T-helper 22 cell (primary cell): ENCODE data around the gene BRAP.
"Not testable (repeated sequence)": the region's sequence is repeated elsewhere in the genome, so short reads cannot be mapped to it uniquely, and the experiment has no call there.

Experiments used
- DNase-seq: peaks from one replicate; pipeline ENCODE4 v3.0.0-alpha.2; 2020; ENCODE audit warnings: low read depth

The BRAP gene

DNA sequence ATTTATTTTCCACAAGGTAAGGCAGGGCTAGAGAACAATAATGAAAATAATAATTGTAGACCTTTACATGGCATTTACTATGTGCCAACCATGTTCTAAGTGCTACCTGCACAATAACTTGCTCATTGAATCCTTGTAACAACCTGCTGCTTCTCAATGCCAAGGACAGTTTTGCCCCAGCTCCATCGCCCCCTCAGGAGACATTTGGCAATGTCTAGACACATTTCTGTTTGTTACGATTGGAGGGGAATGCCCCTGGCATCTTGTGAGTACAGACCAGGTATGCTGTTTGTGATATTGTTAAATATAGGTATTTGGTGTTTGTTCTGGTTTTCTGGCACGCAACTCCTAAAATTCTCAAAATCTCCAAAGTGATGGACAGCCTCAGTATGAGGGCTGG is 78.5 kb downstream of the BRAP start:
- no peak for DNase-seq

DNA sequence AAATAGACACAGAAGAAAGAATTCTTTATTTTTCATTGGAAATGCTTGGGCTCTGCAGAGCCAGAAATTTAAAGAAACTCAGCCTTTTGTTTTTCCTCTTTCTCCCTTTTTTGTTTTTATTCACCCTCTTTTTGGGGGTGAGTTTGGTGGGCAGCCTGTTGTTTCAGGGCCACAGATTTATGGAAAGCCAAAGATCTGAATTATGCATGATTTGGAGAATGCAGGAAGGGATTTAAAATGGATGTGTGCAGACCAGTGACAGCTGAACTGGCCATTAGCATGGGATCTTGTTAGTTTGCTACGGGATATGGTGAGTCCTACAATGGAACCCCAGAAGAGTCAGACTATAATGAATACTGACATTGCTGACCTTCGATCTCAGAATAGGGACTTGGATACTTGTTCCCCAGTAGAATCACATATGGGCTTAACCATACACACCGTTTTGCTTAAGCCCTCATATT is 79.0 kb downstream of the BRAP start:
- DNase-seq: no peak

DNA sequence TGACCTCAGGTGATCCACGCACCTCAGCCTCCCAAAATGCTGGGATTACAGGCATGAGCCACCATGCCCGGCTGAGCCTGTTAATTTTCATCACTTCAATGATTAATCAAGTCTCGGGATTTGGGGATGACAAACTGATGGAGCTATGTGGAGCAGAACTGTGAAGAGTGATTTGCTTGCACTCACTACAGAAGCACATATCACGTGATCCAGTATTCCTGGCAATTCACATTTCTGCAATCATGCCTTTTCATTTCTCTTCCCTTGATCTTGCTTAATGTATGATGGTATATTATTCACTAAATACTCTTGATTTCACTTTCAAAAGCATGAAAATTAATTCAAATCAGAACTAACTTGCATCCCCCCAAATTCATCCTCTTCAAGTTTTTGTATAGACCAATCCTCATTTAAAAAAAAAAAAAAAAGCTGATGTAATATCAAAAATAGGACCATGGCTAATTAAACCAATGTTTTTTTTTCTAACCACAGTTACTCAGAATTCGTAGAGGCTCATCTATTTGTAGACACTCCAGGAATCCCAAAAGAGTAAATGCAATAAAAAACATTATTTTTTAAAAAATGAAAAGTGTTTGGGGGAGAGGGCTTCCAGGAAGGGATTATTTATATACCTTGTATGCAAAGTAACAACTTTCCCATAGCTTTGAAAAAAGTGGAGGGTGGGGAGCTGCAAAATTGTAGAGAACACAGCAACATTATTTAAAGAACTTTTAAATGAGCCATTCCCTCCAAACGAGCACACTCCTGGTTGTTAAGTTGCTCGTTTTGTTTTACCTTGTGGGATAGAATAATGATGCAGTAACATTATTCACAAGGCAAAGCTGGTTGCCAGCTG is 79.6 kb downstream of the BRAP start:
- no peak for DNase-seq

DNA sequence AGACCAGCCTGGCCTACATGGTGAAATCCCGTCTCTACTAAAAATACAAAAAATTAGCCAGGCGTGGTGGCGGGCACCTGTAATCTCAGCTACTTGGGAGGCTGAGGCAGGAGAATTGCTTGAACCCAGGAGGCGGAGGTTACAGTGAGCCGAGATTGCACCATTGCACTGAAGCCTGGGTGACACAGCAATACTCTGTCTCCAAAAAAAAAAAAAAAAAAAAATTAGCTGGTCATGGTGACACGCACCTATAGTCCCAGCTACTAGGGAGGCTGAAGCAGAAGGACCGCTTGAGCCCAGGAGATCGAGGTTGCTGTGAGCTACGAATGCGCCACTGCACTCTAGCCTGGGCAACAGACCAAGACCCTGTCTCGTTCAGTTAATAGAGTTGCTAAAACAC is 82.9 kb downstream of the BRAP start:
- DNase-seq: not testable (repeated sequence)

DNA sequence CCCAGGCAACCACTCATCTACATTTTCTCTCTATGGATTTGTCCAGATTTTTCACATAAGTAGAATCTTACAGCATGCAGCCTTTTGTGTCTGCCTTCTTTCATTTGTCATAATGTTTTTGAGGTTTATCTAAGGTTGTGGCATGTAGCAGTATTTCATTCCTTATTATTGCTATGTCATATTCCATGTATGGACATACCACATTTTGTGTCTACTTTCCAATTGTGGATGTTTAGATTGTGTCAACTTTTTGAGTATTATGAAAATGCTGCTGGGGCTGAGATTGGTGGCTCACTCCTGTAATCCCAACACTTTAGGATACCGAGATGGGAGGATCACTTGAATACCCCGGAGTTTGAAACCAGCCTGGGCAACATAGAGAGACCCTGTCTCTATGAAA is 83.4 kb downstream of the BRAP start:
- DNase-seq: no peak

DNA sequence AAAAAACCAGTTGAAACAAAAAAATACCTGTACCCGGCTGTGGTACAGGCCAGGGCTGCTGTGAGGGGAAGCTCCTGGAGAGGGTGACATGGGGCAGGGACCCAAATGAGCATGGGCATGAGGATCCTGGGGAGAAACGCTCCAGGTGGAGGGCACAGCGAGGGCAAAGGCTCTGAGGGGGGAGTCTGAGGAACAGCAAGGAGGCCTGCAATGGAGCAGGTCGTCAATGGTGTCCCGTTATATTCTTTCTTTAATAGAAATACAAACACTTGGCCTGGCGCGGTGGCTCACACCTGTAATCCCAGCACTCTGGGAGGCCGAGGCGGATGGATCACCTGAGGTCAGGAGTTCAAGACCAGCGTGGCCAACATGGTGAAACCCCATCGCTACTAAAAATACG is 84.8 kb downstream of the BRAP start:
- not testable (repeated sequence) for DNase-seq

DNA sequence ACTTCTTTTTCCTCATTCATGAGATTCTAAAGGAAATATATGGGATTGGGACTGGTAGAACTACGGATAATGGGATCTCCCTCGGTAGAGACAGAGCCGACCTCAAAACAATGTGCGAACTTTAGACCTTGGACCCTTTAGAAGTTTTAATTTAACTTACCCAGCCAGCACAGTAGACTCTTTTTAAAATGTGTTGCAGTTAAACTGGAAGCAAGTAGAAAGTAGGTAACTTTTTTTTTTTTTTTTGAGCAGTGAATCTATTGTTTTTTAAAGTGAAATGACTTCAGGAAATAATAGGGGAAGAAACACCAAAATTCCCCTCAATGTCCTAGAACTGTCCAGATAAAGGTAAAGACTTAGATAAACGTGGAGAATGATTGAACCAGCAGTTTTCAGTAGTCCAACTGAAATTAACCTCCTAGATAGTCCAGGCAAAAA is 85.5 kb downstream of the BRAP start:
- DNase-seq: no peak

DNA sequence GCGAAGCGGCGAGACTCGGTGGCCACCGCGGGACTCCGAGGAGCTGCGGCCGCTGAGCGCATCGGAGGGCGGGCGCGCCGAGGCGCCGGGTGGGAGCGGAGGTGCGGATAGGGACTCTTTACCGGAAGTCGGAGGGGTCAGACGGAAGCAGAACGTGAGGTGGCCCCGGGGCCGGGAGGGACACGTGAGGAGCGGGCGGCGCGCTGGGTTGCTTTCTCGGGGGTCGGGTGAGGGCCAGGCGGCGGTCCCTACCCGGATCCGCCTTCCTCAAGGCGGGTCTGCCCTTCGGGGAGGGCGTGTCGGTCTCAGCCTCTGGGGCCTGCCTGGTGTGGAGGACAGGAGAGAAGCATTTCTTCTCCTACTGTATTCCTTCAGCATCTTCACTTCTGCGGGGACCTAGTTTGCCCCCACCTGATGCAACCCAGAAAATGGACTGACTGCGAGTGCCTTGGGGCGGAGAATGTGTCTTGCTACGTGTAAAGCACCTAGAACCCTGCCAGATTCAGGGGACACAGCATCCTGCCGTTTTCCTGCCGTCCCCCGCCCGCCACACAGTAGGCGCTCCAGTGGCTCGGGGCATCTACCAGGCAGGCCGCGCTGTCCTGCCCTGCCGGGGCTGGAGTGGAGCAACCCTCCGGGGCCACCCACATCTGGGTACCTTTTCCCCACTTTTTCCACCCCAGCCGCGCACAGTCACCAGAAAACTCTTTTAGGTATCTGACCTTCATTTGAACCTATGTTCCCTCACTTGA is 86.1 kb downstream of the BRAP start:
- DNase-seq: peak; percentile 80

DNA sequence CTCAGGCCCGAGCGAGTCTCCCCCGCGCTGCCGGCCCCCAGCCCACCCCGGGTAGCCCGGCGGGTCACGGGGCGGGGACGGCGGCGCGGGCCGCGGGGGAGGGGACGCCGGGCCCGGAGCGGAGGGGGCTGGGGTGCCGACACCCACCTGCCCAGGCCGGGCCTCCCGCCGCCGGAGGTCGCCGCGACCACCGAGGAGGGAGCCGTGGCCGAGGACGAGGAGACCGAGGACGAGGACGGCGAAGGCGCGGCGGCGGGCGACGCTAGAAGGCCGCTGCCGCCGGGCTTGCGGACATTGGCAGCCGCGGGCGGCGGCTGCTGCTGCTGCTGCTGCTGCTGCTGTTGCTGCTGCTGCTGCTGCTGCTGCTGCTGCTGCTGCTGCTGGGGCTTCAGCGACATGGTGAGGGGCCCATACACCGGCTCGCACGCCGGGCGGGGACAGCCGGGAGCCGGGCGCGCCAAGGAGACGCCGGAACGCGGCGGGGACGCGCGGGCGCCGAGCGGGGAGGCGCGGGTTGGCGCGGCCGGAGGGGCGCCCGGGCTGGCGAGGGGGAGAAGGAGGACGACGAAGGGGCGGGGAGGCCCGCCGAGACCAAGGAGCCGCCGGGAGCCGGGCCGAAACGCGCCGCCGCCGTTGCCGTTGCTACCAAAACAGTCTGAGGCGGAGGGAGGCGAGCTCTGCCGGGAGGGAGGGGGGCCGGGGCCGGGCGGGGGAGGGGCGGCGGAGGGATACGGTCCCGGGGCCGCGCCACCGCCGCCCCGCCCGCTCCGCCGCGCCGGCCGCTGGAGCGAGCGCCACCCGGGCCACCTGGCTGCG is 86.9 kb downstream of the BRAP start, which contains the start of gene ATXN2:
ATXN2 (minus strand) TSS at position 679 of the 816 bp plus-strand sequence; CDS start at position 398, 281 bp downstream.
- peak; percentile 63 for DNase-seq

DNA sequence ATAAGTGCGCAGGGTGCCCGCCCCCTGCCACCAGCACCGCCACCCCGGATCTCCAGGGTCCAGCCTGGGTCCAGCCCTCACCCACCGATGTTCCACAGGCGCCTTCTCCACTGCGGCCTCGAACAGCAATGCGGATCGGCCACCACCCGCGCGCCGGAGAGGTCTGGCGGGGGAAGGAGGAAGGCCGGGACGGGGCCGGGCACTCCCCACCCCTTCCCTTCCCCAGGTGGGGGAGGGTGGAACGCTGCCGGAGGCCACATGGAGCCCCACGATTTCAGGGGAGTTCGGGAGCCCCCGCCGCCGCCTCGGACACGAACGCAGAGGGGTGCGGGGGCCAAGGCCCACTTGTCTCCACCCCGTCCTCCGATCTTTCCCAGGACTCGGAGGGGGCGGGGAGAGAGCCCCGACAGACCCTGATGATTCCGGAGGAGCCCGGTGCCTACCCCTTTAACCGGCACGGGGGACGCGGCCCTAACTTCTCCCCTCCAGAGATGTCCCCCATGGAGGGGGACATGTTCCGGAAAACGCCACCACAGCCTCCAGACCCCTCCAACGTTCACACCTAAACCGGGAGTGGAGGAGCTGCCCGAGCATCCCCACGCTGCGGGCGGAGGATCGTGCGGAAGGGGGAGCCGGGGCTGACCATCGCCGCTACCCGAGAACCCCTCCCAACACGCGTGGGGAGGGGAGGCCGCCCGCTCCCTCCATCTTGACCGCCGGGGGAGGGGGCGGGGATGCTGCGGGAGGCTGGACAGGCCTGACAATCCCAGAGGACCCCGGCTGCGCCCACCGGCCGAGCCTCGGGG is 87.7 kb downstream of the BRAP start:
- DNase-seq: peak; percentile 6

DNA sequence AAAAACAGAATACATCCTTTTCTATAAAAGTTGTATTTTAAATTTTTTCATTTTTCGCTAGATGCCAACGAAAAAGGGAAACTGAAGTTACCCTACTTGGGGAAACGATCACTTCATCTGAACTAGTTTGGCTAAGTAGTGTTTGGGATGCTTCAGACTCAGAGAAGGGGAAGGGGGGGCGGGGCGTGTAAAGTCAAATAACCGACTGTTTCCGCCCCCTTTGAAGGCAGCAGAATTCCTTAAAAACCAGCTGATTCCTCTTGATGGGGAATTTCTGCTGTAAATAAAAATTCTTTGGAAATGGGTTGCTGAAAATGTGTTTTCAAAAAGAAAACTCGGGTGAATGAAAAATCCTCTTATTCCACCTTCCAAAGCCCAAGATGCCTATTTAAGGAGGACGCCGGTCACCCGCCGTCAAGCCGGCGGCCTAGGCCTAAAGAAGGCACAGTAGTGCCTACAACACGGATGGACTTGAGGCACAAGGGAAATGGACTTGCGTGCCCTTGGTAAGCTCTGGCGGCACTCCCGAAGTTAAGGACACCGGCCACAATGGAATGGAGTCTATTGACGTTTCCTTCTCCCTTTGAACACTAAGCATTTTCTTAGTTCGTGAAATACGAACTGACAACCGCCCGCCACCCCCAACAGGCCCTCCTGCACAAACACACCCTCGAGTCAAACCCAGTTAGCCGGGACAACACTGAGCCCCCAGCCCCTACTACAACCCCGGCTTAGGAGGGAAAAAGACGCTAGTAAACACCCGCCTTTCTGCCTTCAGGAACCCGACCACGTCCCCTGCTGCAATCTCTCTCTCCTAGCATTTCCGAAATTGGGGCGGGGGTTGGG is 88.5 kb downstream of the BRAP start:
- DNase-seq: no peak

DNA sequence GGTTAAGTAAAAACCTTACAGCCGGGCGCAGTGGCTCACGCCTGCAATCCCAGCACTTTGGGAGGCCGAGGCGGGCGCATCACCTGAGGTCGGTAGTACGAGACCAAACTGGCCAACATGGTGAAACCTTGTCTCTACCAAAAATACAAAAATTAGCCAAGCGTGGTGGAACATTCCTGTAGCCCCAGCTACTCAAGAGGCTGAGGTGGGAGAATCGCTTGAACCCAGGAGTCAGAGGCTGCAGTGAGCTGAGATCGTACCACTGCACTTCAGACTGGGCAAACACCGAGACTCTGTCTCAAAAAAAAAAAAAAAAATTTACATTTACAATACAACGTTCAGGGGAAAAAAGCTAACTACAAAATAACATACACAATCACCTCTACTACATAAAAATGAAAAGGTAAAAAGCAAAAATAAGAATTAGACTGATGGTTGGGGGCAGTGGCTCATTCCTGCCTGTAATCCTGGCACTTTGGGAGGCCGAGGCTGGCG is 90.4 kb downstream of the BRAP start:
- not testable (repeated sequence) for DNase-seq
